ENCODE measurements around the gene TMCO4.

Gene TMCO4

DNA sequence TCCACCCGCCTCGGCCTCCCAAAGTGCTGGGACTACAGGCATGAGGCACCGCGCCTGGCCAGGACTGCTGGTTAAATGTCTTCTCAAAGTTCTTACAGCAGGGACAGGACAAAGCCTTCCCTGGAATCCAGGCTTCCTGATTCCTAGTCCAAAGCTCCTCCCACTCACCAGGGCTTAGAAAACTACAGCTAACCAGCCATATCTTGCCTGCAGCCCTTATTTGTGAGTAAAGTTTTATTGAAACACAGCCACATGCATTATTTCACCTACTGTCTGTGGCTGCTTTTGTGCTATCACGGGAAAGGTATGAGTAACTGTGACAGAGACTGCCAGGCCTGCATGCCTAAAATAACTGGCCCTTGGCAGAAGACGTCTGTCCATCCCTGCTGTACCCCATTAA lies 24.4 kb downstream of the TMCO4 start:
- DNase-seq = no peak

DNA sequence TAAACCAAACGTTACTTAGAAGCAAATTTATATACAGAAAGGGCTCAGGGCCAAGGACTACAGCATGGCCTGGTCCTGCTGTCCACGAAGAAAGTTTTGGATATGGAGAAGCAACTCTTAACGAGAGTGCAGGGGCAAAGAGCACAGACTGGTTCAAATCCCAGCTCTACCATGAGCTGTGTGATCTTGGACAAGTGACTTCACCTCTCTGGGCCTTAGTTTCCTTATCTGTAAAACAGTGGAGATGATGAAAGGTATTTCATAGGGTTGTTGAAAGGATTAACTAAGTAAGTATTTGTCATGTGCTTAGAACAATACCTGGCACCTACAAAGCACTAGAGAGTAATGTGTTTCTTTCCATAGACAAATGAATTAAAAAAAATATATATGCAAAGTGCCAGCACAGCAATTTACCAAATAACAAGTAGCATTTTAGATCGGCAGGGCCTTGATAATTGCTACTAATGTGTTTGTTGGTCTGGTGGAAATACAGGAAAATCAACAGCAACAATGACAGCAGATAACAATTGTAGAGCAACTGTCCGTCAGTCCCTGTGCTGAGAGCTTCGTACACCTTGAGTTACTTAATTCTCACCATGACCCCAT lies 25.4 kb downstream of the TMCO4 start:
- no peak for DNase-seq

DNA sequence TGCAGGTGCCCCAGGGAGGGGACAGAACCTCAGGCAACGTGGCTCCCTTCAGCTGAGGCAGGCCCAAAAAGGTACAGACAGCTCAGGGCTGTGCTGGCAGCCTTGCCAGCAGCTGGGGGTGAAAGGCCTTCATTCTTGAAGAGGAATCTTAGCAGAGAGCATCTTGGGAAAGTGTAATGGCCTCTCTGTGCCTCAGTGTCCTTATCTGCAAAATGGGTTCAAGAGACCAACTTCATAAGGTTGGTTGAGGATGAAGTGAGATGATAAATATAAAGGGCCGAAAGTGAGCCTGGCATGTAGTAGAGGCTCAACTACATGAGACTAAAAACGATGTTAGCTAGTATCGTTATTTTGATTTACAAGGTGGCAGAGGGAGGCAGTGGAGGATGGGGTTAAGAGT lies 26.2 kb downstream of the TMCO4 start:
- DNase-seq = no peak

DNA sequence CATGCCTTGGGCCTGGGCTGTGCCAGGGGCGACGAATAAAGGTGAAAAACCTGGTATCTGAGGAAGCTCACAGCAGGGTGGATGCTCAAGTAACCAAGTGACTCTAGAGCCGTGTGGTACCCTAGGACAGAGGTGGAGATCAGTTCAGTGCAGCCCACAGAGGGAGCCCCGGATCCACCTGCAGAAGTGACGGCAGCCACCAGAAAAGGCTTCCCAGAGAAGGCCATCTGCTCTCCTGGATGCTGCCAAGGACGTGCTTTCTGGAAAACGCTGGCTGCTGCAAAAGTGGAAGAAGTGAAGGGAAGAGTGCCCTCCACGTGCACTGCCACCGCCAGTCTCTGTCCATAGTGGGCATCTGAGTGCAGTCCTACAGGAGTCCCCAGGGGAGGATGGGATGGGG lies 27.7 kb downstream of the TMCO4 start:
- DNase-seq = no peak

DNA sequence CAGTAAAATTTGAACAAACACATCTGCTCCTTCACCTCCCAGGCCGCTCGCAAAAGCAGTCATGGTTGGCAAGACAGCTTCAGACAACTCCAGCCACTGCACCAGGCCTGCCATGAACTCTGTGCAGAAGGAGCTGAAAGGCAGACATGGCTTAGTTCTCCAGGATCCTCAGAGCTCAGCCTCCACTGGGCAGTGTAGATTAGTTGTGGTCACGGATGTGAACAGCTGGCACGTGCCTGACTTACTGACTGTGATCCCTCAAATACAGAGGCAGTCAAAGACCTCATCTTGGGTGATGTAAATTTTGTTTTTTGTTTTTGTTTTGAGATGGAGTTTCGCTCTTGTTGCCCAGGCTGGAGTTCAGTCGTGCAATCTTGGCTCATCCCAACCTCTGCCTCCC lies 28.4 kb downstream of the TMCO4 start:
- DNase-seq = no peak

DNA sequence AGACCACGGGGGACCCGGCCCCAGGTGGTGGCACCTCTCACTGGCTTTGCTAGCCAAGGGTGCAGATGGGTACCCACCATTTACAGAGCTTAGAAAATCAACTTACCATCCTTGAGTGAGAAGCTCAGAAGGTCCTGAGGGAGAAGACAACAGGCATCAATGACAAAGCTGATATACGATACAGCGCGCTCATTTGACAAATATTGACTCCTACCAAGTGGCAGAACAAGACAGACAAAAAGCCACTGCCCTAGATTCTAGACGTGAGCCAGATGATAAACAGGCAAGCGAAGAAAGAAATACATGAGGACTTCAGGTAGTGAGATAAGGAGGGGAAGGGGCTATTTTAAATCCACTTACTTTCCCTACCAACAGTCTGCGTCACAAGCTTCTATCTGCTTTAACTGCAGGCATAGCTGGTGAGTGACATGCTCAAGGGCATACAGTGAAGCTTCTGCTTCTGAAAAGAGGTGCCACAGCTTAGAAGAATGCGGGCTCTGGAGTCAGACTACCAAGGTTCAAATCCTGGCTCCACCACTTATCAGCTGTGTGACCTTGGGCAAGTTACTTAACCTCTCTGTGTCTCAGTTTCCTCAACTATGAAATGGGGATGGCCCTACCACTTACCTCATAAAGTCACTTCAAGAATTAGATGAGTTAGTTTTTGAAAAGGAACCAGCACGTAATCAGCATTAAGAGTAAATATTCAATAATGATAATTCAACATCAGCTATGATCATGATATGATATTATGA lies 29.1 kb downstream of the TMCO4 start:
- DNase-seq = no peak

DNA sequence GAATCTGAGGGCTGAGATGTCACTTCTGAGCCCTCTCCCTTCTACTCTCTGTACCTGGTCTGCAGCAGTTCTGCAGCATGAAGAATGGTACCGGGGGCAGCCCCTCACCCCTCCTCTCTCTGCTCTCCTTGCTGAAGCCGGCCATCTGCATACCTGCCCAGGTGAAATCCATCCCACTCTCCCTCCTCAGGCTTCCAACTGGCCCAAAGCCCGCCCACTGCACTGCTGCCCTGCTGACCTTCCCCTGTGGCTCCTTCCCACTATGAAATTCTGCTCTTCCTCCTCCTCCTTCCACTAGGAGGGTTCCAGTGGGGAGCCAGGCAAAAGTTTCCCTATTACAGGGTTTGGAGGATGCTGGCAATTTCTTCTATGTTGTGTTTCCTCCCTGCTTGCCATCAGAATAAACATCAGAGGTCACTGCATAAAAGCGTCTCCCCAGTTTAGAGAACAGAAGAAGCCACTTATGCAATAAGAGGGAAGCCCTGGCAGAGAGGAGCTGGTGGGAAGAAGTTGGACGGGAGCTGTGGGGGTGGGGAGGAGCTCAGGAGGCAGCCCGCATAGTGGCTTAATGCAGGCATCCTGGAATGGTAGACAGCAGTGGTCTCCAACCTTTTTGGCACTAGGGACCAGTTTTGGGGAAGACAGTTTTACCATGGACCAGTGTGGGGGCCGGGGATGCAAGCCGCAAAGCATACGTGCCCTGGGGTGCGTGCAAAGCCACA lies 30.3 kb downstream of the TMCO4 start:
- DNase-seq = no peak

DNA sequence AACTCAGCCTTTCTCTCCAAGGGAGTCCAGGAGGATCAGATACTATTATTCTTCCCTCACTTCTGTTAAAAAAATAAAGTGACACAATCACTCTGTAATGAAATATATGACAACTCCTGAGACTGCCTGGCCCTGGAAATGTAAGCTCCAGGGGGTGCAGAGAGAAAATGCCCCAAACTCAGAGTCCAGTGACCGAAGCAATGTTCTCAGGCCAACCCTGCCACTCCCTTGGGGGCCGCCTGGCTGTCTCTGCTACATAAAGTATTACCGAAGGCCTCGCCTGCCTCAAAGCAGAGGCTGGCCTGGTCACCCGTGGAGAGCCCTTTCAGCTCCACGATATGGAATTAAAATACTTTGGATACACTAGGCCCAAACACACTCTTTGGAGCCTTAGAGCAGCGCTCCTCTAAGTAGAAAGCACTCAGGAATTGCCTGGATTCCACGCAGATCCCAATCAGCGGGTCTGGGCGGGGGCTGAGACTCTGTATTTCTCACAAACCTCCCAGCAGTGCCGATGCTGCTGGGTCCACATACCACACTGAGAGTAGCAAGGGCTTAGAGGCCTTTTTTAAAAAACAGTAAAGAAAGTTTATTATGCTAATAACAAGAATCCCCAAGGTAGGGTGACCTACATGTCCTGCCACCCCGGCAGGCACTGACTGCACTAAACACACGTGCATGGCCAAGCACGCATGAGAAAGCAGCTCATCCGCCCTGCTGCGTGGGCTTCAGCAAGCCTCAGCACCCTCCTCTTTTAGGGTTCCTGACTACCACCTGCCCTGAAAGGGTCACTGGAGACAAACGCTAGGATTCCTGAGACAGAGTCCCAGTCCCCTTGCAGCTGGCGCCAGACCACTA lies 31.1 kb downstream of the TMCO4 start:
- DNase-seq = no peak

DNA sequence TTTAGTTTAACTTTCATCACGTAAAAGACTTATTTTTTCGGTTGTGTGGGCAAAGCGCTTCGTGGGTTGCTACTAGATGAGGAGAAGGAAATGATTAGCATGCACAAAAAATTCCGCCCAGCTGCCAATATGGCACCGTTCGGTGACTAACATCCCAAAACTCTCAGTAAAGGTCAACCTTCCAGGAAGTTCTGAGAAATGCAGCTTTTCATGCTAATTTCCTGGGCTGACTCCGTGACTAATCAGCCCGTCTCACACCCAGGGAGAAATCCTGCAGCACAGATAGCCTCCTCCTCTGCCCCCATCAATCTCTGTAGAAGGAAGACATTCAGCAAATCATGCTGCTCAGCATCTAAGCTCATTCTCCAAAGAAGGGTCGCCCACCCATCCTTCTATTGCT lies 34.1 kb downstream of the TMCO4 start:
- DNase-seq = no peak

DNA sequence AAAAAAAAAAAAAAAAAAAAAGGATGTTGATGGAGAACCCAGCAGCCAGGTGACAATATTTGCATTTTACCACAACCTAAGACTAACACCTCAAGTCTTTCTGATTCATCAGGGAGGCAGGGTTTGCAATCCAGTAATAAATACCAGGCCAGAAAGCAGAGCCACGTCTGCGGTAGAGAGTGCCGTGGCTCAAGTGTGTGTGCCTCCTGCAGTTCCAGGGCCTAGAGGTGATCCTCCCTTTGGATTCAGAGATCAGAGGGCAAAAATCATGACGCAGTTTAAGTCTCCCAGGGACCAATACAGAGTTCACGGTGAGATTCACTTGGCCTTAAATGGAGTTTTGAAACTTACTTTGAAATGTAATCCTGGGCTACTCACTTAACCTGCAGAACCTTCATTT lies 34.9 kb downstream of the TMCO4 start:
- DNase-seq = no peak

DNA sequence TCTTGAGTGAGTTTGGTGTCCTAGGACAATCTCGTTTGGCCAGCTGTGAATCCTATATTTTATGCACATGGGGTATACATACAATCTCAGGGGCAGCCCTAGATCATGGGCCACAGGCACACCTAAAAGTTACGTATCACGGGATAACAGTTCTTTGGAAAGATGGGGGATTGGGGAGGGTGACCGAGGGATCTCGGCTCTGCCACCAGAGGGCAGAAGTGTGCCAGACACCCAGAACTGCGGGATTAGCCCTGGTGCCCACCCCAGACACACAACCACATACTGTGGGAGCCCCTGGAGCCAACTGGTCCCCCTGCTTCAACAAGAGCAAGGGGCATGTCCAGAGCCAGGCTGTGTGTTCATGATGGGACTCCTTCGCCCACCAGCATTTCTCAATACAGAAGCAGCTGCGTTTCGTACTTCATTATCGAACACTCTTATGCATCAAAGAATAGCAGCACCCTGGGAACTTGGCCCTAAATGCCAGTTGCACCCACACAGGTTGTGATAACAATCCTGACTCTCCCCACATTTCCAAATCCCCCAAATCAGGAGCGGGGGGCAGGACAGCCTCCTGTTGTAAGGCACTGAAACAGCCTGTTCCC lies 37.4 kb downstream of the TMCO4 start:
- peak; percentile 5 for DNase-seq

DNA sequence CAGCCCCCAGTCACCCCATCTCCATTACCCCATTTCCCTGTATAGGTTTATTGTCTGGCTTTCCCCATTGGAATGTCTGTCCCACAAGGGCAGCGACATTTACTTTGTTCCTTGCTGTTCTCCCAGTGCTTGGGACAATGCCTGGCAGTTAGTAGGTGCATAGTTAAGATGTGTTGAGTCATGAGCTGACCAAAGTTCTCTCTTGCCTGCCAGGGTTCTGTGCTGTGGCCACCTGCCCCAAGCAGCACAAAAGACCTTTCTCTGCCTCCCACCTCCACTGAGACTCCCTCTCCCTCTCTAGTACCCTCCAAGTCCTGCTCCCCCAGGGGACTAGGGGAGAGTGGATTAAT lies 40.0 kb downstream of the TMCO4 start:
- no peak for DNase-seq

DNA sequence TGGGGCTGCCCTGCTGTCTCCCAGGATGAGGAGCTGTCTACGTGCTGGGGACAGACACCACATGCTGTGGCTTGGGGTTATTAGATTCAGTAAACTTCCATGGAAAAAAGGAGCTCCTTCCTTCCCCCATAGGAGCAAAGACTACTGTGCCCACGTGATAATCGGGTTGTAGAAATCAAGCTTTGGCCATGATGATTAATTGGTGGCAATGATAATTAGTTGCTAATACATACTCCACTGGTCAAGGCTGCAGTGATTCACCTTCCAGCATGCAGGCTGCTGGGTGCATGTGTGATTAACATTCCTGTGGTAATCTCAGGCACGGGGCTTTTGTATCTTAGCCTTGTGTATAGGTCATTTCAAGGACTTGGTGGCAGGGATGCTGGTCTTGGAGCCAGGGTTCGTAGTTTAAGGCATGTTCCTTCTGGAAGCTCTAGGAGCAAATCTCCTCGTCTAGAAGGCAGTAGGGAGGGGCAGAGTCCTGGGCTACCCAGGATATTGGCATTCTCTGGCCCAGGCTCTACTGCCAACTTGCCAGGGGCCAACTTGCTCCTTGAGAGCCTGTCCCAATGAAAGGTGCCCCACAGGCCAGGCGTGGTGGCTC lies 41.4 kb downstream of the TMCO4 start:
- DNase-seq = no peak

DNA sequence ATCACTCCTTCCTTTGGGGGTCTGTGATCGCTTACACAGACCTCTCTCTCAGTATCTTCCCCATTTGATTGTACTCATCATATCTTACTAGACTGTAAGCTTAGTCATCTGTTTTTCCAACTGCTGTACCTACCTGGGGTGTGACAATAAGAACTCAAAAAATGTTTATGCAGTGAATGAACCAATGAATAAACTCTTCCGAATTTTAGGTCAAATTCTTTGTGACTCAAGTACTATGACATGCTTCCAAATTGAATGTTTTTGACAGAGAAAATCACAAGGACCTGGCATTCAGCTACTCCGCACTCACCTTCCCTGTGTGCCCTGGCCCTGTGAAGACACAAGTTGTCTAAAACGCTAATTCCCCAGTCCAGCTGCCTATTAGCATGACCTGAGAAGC lies 42.1 kb downstream of the TMCO4 start:
- no peak for DNase-seq

DNA sequence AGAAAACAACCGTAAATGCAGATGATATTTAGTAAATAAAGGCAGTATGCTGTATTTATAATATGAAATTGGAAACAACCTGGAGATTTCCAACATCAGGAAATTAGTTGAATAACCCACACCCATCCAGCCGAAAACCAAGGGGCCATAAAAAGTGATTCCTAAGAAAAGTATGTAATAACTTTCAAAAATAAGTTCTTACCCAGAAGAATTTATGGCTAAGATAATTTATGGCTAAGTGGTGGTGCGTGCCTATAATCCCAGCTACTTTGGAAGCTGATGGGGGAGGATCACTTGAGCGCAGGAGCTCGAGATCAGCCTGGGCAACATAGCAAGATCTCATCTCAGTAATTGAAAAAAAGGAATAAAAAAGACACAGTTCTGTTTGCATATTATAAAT lies 43.2 kb downstream of the TMCO4 start:
- DNase-seq = no peak

DNA sequence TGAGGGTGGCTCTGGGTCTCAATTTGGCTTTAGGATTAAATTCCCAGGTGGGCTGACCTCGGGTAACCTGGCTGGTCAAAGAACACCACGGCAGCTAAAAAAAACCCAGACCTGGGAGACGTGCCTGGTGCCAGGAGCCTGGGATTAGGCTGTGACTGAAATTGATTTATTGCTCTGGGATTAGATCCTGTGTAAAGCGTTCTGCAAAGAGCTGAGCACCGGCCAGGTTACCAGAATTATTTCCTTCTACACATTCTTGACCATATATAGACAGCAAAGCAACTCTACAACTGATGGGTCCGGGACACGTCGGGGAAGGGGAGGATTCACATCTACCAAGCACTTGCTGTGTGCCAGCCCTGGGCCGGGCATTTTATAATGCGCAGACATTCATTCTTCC lies 45.2 kb downstream of the TMCO4 start:
- DNase-seq = no peak

DNA sequence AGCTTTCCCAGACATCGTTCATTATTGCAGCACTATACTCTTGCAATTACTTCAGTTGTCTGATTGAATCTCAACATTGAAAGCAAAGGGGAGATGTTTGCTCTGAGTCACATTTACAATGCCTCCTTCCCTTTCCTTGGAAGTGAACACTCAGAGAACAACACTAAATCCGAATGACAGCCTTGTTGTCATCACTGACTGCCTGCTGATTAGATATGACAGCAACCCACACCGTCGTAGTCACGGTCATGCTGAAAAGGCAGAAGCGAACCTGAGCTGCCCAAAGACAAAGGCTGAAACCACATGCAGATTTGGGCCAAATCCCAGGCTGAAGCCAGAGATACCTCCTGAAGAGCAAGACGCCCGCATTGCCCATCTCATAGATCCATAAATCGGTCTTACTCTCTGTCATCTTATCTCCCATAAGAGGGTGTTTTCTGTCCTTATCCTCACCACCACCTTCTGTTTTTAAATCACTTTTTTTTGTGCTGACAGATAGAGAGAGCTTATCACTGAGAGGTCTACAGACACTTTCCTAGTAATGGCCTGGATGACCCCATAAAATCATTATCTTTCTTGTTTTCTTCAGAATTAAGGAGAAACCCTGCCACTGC lies 47.5 kb downstream of the TMCO4 start:
- no peak for DNase-seq

DNA sequence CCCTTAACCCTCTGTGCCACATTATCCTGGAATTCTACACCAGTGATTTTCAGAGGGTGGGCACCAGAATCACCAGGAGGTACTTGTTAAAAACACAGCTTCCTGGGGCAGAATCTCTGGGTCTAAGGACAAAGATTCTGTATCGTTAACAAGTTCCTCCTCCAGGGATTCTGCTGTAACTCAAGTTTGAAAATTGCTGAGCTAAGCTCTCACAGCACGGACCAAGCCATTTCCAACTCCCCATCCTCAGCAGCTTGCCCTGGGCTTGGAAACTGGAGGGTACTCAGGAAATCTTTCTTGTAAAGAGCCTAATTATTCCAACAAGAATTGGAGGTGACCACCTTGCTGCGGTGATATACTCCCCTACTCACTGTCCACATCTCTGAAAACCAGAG lies 48.8 kb downstream of the TMCO4 start:
- DNase-seq = no peak

DNA sequence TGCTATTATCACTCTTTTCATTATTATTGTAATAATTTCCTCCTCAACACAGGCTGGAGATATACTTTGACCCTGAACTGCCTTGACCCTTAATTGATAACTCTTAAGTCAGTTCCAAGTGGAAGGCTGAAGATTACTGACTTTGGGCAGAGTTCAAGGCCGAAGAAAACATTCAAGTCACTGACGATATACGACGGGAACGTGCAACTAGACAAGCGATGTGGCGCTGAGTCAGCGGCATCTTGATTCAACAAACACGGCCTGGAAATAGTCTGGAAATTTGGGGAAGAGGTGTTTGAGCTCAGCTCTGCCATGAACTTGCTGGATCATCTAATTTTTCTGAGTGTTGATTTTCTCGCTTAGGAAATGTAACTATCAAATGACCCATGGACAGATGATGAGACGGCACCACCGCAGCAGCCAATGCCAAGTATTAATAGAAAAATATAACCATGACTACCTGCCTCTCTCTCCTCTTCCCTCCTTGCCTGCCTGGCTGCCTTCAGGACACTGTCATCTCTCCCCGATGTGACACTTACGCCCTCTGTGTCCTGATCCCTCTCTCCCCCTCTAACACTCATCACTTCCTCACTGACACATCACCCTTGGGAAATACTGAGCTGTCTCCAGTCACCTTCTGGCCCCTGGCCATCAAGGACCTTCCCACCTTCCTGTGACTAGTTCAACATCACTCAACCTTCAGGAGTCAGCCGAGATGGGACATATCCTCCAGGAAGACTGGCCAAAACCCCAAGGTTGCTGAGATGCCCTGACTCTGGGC lies 49.4 kb downstream of the TMCO4 start:
- no peak for DNase-seq

DNA sequence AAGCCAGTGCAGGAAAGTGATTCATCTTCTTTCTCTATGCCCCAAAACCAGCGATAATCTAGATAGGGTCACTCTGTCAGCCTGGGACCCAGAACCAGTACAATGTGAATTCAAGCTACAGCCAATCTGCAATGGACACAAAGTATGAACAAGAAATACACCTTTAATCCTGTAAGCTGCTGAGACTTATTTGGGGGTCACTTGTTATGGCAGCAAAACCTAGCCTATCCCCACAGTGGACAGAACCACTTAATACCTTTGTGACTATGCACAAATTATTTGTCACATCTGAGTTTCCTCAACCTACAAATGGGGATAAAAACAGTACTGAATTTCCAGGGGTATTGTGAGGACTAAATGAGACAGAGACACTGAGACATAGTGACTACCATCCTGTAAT lies 50.0 kb downstream of the TMCO4 start:
- no peak for DNase-seq

DNA sequence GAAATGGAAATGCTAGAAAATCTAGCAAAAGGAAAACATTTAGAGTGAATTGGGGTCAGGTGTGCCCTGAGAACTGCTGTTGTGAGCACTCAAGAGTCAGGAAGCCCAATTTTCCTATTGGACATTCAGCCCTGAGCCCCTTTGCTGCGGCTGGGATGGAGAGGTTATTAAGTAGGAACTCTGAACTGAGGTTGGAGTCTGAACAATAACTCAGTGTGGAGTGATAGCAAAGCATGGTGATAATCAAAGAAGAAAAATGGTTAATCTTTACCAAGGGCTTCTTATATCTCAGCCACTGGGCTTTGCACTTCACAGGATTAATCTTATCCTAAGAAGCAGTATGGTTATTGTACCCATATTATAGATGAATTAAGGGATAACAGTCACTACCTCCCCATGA lies 52.0 kb downstream of the TMCO4 start:
- DNase-seq = no peak

Data from activated gamma-delta T cell treated with Interleukin-2 at 50 U/mL for 16 hours (primary cell).